ENCODE data around the gene HMGN5.

HMGN5 gene

DNA sequence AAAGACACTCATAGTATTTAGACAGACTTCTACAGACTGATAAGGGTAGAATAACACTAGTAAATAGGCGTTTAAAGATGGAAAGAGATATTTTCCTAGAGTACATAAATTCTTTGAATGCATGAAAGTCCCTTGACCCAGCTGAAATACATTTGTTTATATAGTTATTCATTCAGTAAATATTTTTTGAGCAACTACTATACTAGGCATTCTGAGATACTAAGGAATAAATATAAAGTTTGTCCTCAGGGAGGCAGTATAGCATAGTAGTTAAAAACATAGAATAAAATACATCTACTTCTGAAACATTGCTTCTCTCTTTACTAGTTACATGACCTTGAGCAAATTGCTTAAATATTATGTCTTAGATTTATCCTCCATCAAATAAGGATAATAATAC, 27.4 kb downstream of the HMGN5 start:
- no peaks in the 10 kb centered on the region for H3K4me1 ChIP-seq
- H3K9me3 ChIP-seq: no peaks in the 10 kb centered on the region
- H3K36me3 ChIP-seq: no peaks in the 10 kb centered on the region
- TF ChIP-seq CTCF (IDR thresholded peaks at IDR 0.05; ENCODE audit: low read depth, low read length): no peak
- no peak for DNase-seq
- no peak overlapping the region for H3K4me3 ChIP-seq (ENCODE audit: low read depth, low read length)
- H3K27me3 ChIP-seq: no peaks in the 10 kb centered on the region

GRCh38 chrX:81168391-81168790, 33.3 kb downstream of the HMGN5 start:
- Histone ChIP-seq H3K4me1 (no peaks in the 10 kb centered on the region), H3K27me3 (no peaks in the 10 kb centered on the region), H3K9me3 (no peaks in the 10 kb centered on the region), H3K36me3 (no peaks in the 10 kb centered on the region), H3K4me3 (ENCODE audit: low read depth, low read length) (no peak overlapping the region)
- DNase-seq: no peak
- TF ChIP-seq CTCF (IDR thresholded peaks at IDR 0.05; ENCODE audit: low read depth, low read length): no peak

DNA sequence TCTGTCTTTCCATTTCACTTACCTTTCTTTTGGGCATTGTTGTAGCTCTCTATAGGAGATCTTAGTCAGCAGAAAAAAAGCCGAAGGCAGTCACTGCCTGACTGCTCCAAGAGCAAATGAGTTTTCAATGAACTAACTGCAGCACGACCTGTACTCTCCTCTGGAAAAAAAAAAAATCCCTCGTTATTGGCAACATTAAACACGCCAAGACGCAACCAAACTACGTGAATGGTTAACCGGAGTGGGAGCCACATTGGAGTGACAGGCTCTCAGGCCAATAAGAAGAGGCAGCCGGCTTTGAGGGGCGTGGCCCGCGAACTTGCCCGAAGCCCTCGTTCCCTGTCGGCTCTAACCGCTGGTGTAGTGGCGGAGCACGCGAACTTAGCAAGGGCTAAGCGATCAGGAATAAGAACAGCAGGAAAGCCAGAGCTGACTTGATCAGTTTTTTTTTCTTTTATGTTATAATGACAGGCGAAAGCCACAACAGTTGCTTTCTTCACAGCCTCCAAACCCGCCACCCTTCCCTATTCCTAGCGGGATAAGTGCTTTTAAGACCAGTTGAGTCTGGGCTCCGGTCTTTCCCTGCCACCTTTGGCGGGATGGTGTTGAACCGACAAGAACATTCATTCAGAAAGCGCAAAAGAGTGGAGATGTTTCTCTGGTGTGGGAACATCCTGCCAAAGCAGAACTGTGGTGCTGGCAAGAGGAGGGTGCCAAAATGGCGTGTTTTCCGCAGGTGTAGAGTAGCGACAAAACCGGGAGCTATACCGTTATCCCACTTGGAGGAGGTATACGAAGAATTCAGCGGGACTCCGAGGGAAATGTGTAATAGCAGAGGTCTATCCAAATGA, 80.0 kb downstream of the HMGN5 start:
- peak; percentile 85 for DNase-seq
- Histone ChIP-seq H3K9me3 (no peaks in the 10 kb centered on the region), H3K36me3 (no peaks in the 10 kb centered on the region), H3K4me3 (ENCODE audit: low read depth, low read length) (peak overlapping the region; percentile 82), H3K4me1 (no peaks in the 10 kb centered on the region), H3K27me3 (peaks cover 12% of the 10 kb centered on the region)
- TF ChIP-seq CTCF (IDR thresholded peaks at IDR 0.05; ENCODE audit: low read depth, low read length): no peak

GRCh38 chrX:81120936-81121371, 80.8 kb downstream of the HMGN5 start:
- peaks cover 12% of the 10 kb centered on the region for H3K27me3 ChIP-seq

DNA sequence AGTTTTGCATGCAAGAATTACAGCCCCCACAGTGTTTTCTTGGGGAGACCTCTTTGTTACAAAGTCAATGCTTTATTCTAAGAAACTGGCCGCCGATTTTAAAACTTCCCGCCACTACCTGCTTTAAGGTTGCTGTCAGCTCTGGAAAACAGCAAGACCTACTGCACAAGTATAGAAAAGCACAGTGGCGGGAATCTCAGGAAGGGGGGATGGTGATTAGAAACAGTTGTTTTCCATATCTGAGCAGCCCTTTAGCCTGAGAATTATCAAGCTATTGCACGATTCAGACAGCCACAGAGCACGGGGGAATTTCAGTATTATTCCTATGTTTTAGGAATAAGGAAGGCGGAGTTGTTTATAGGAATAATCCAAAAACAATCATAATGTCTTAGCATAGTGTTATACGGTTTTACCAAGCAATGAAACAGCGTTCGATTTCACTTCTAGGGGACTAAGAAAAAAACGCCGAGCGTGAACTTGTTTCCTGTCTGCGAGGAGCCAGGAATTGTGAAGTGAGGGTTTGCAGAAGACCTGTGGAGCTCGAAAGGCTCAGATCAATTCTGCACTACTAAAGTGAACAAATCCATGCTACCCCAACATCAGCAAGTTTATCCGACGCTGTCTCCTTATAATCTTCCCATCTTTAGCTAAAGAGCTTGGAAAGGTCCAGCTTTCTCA, 81.3 kb downstream of the HMGN5 start:
- Histone ChIP-seq H3K36me3 (no peaks in the 10 kb centered on the region), H3K4me3 (ENCODE audit: low read depth, low read length) (peak overlapping the region; percentile 82), H3K4me1 (no peaks in the 10 kb centered on the region), H3K27me3 (peaks cover 12% of the 10 kb centered on the region), H3K9me3 (no peaks in the 10 kb centered on the region)
- no peak for DNase-seq
- TF ChIP-seq CTCF (IDR thresholded peaks at IDR 0.05; ENCODE audit: low read depth, low read length): no peak

More at GRCh38 chrX:81120936-81121371, 80.8 kb downstream of the HMGN5 start:
- H3K9me3 ChIP-seq: no peaks in the 10 kb centered on the region
- H3K4me3 ChIP-seq (ENCODE audit: low read depth, low read length): peak overlapping the region; percentile 82
- peak; percentile 62 for TF ChIP-seq CTCF (IDR thresholded peaks at IDR 0.05; ENCODE audit: low read depth, low read length)
- DNase-seq: peak; percentile 38
- H3K4me1 ChIP-seq: no peaks in the 10 kb centered on the region
- H3K36me3 ChIP-seq: no peaks in the 10 kb centered on the region

GRCh38 chrX:81114757-81115156, 87.0 kb downstream of the HMGN5 start:
- H3K36me3 ChIP-seq: no peaks in the 10 kb centered on the region
- H3K4me3 ChIP-seq (ENCODE audit: low read depth, low read length): no peak overlapping the region
- H3K4me1 ChIP-seq: no peaks in the 10 kb centered on the region
- no peak for TF ChIP-seq CTCF (IDR thresholded peaks at IDR 0.05; ENCODE audit: low read depth, low read length)
- no peak for DNase-seq
- H3K27me3 ChIP-seq: no peaks in the 10 kb centered on the region
- no peaks in the 10 kb centered on the region for H3K9me3 ChIP-seq
